Hematopoietic multipotent progenitor cell treated with erythropoietin and hydrocortisone succinate and interleukin-3 and kit ligand, for 17 days (in vitro differentiated cells): ENCODE results near the gene AFG3L2.

Experiments
- DNase-seq: peaks from one replicate; pipeline ENCODE4 v3.0.0-alpha.2; 2015; ENCODE audit warnings: low spot score

The AFG3L2 gene

GRCh38 chr18:12359515-12359927 is 17.5 kb downstream of the AFG3L2 start:
- DNase-seq: peak; percentile 78

GRCh38 chr18:12352188-12352587 is 24.8 kb downstream of the AFG3L2 start:
- DNase-seq: no peak

- DNase-seq: no peak
These were observed 29.1 kb downstream of the AFG3L2 start for GRCh38 chr18:12347895-12348294.

GRCh38 chr18:12346240-12346565 is 30.8 kb downstream of the AFG3L2 start:
- DNase-seq: no peak

- DNase-seq: no peak
These were observed 31.4 kb downstream of the AFG3L2 start for GRCh38 chr18:12345491-12346239.

- DNase-seq: no peak
These were observed 34.4 kb downstream of the AFG3L2 start for GRCh38 chr18:12342661-12343060.

GRCh38 chr18:12340945-12341660 is 35.9 kb downstream of the AFG3L2 start:
- no peak for DNase-seq

- no peak for DNase-seq
These were observed 38.6 kb downstream of the AFG3L2 start for GRCh38 chr18:12338382-12338781.

GRCh38 chr18:12336887-12337286 is 40.1 kb downstream of the AFG3L2 start:
- DNase-seq: no peak

GRCh38 chr18:12336171-12336613 is 40.8 kb downstream of the AFG3L2 start:
- no peak for DNase-seq

GRCh38 chr18:12335503-12335902 is 41.5 kb downstream of the AFG3L2 start:
- DNase-seq: no peak

GRCh38 chr18:12334863-12335262 is 42.2 kb downstream of the AFG3L2 start:
- DNase-seq: no peak

- DNase-seq: no peak
These were observed 42.6 kb downstream of the AFG3L2 start for GRCh38 chr18:12334366-12334808.

GRCh38 chr18:12333506-12334290 is 43.3 kb downstream of the AFG3L2 start:
- DNase-seq: no peak

GRCh38 chr18:12330766-12331165 is 46.3 kb downstream of the AFG3L2 start:
- no peak for DNase-seq

GRCh38 chr18:12329125-12329698 is 47.8 kb downstream of the AFG3L2 start:
- no peak for DNase-seq

GRCh38 chr18:12328179-12328823 is 48.7 kb downstream of the AFG3L2 start:
- DNase-seq: no peak

- DNase-seq: peak; percentile 91
These were observed 49.4 kb downstream of the AFG3L2 start for GRCh38 chr18:12327510-12328178.

- DNase-seq: no peak
These were observed 50.1 kb downstream of the AFG3L2 start for GRCh38 chr18:12326711-12327460.

- no peak for DNase-seq
These were observed 51.2 kb downstream of the AFG3L2 start for GRCh38 chr18:12325726-12326245.
